Pancreas (tissue), 10 donors: ENCODE results near the gene TRIM13. TPM values are rescaled to one million over a fixed set of nuclear protein-coding genes. Genes with fewer than 3 reads are reported as not detected.

Source experiments
- ATAC-seq, 4 donors: fragments of 200-7000 bp; cut with Tn5 transposase; one replicate each; pipeline versions ENCODE4 v1.8.0 to v1.9.1; 2020; ENCODE audit warnings: mild to moderate bottlenecking in 4 of 4, moderate library complexity in 4 of 4
- DNase-seq, 6 donors: peaks; one replicate each; pipeline ENCODE4 v3.0.0-alpha.2; 2020
- FAIRE-seq: peaks from 2 replicates; lab custom pipeline; 2012; peaks lifted over from hg19 to GRCh38; lab: Jason Lieb, UNC
- H3K27ac ChIP-seq, 4 donors: fragments of 200-600 bp; sonication (generic); 1 replicate in 3 of 4; 2 replicates in 1 of 4; pipeline versions ENCODE4 v1.5.0 to v1.8.0; 2020
- H3K27me3 ChIP-seq, 4 donors: fragments of 200-600 bp; one replicate each; pipeline ENCODE4 v1.8.0; 2021
- H3K36me3 ChIP-seq, 3 donors: fragments of 200-600 bp; sonication (generic) in 1 of 3; one replicate each; pipeline versions ENCODE4 v1.5.0 to v1.8.0; 2020 to 2021
- H3K4me1 ChIP-seq, 3 donors: fragments of 200-600 bp; one replicate each; pipeline ENCODE4 v1.8.0; 2021
- H3K4me3 ChIP-seq, 4 donors: fragments of 200-600 bp; sonication (generic) in 2 of 4; one replicate each; pipeline versions ENCODE4 v1.5.0 to v1.8.0; 2020 to 2021
- H3K9me3 ChIP-seq, 4 donors: fragments of 200-600 bp; one replicate each; pipeline ENCODE4 v1.8.0; 2021
- CTCF ChIP-seq, 4 donors: fragments of 200-600 bp; sonication (generic) in 3 of 4; IDR thresholded peaks; one replicate each; pipeline versions ENCODE4 v1.5.0 to v1.8.0; 2021; ENCODE audit warnings: antibody characterized with exemption in 4 of 4
- WGBS, 2 donors: extraction: QIAGEN DNeasy Blood & Tissue Kit; methylation state at CpG; one replicate each; pipeline ENCODE4 v1.1.7; 2013; 5-methylcytosine and 5-hydroxymethylcytosine counted together
- intact Hi-C, 3 donors: fragments of 100-400 bp; cut with DNase I; formaldehyde crosslinking; loops; one replicate each; pipeline versions ENCODE4 v1.11.1 to v1.14.2; 2022
- polyA plus RNA-seq, 2 donors: library from polyadenylated mRNA; stranded (reverse); fragments of 200-250 nt; gene quantifications; one replicate each; pipeline ENCODE4 v1.2.3, GENCODE V29; 2013
- total RNA-seq, 6 donors: library from RNA; stranded (reverse); fragmentation: NEBNext Ultra II Directional in 4 of 6; extraction: Animal tissue kit (Norgen Biotek cat#: 25700) in 4 of 6; gene quantifications; one replicate each; pipeline versions ENCODE4 v1.2.1 to v1.2.4, GENCODE V29; 2021 to 2023
- donor health status: healthy with polysubstance abuse.
- donor health status: DM: no; HTN: no; CAD: no; lungs with moderate emphysema.
- donor health status: DM: no; HTN: no; CAD: no.
- donor health status: control.
- donor health status: control.
- donor health status: Bipolar disorder and iron deficiency.
- donor health status: DM: yes; HTN: yes; CAD: no.
- donor health status: DM: no; HTN: no; CAD: no.
- donor health status: DM: no; HTN: no; CAD: no.
- donor health status: DM: yes; HTN: yes; CAD: no.

Gene TRIM13
- total and polyA plus RNA-seq, 8 donors, result 7.2 to 19.7 (median 8.9) TPM

GRCh38 chr13:50015258-50015657, 18.4 kb downstream of the TRIM13 start, which contains the start of gene KCNRG:
KCNRG (plus strand) TSS chr13:50015444; CDS start chr13:50015494, 50 bp downstream.
- H3K27ac ChIP-seq, result no peak within 1 kb of the TSS
- no peak for FAIRE-seq

GRCh38 chr13:50015750-50016149, 18.9 kb downstream of the TRIM13 start:
- ATAC-seq (peak in 1 of 4 donors; percentile 24), DNase-seq (no peak), FAIRE-seq (no peak)
- 61 to 64% methylated on average over 4 of the region's 4 CpGs for WGBS, 2 donors
- Histone ChIP-seq H3K27ac (no peak overlapping the region), H3K9me3 (no peaks in the 10 kb centered on the region), H3K4me3 (no peak overlapping the region), H3K36me3 (peaks cover 0 to 7% (median 0%) of the 10 kb centered on the region in 3 donors), H3K27me3 (no peaks in the 10 kb centered on the region), H3K4me1 (peaks cover 0 to 14% (median 6%) of the 10 kb centered on the region in 3 donors)
- intact Hi-C loops, result no loop called here
- no peak for TF ChIP-seq CTCF (IDR thresholded peaks at IDR 0.05)

More at GRCh38 chr13:50015258-50015657, 18.4 kb downstream of the TRIM13 start, which contains the start of gene KCNRG:
- intact Hi-C loops, result no loop called here
- no peak for DNase-seq
- no peak for TF ChIP-seq CTCF (IDR thresholded peaks at IDR 0.05)
- peaks cover 0 to 14% (median 6%) of the 10 kb centered on the region in 3 donors for H3K4me1 ChIP-seq
- 50 to 56% methylated on average over 5 of the region's 5 CpGs for WGBS, 2 donors
- peaks cover 0 to 7% (median 0%) of the 10 kb centered on the region in 3 donors for H3K36me3 ChIP-seq
- peak in 3 of 4 donors; percentile 42 to 61 (median 56) for ATAC-seq
- H3K27me3 ChIP-seq, result no peaks in the 10 kb centered on the region
- no peak within 1 kb of the TSS for H3K4me3 ChIP-seq
- H3K9me3 ChIP-seq, result no peaks in the 10 kb centered on the region

- DNase-seq (no peak), ATAC-seq (no peak), FAIRE-seq (no peak)
- 66 to 80% methylated on average over 2 of the region's 2 CpGs for WGBS, 2 donors
- Histone ChIP-seq H3K27me3 (no peaks in the 10 kb centered on the region), H3K27ac (no peak overlapping the region), H3K9me3 (no peaks in the 10 kb centered on the region), H3K36me3 (peaks cover 0 to 7% (median 0%) of the 10 kb centered on the region in 3 donors), H3K4me3 (no peak overlapping the region), H3K4me1 (peaks cover 0 to 14% (median 6%) of the 10 kb centered on the region in 3 donors)
- TF ChIP-seq CTCF (IDR thresholded peaks at IDR 0.05), result no peak
- intact Hi-C loops, result no loop called here
These were observed 19.6 kb downstream of the TRIM13 start for GRCh38 chr13:50016444-50016843.

- no peaks in the 10 kb centered on the region for H3K27me3 ChIP-seq
- ATAC-seq, result peak in 2 of 4 donors; percentile 55 to 68
- no peak for DNase-seq
- H3K9me3 ChIP-seq, result no peaks in the 10 kb centered on the region
- FAIRE-seq, result no peak
- no peak overlapping the region for H3K27ac ChIP-seq
- no peak for TF ChIP-seq CTCF (IDR thresholded peaks at IDR 0.05)
- H3K4me1 ChIP-seq, result peaks cover 0 to 14% (median 6%) of the 10 kb centered on the region in 3 donors
- H3K4me3 ChIP-seq, result no peak overlapping the region
- intact Hi-C loops, result no loop called here
- peaks cover 0 to 7% (median 0%) of the 10 kb centered on the region in 3 donors for H3K36me3 ChIP-seq
These were observed 21.0 kb downstream of the TRIM13 start for GRCh38 chr13:50017819-50018218.

- Histone ChIP-seq H3K36me3 (no peaks in the 10 kb centered on the region), H3K4me1 (no peaks in the 10 kb centered on the region), H3K4me3 (no peak overlapping the region), H3K27ac (no peak overlapping the region), H3K27me3 (no peaks in the 10 kb centered on the region), H3K9me3 (no peaks in the 10 kb centered on the region)
- FAIRE-seq, result no peak
- no peak for ATAC-seq
- no peak for DNase-seq
- intact Hi-C loops, result no loop called here
- no peak for TF ChIP-seq CTCF (IDR thresholded peaks at IDR 0.05)
- 39 to 49% methylated on average over 1 of the region's 1 CpG for WGBS, 2 donors
These were observed 28.6 kb downstream of the TRIM13 start for GRCh38 chr13:50025436-50025835.
